Ishikawa (cell line): Measurements from ENCODE around the gene PRDM16.

Experiments used
- CEBPB ChIP-seq: IDR thresholded peaks from 2 replicates; pipeline ENCODE4 v1.6.1; 2012
- CREB1 ChIP-seq: IDR thresholded peaks from 2 replicates; pipeline ENCODE4 v1.6.1; 2012; ENCODE audit warnings: low read depth
- EGR1 ChIP-seq: IDR thresholded peaks from 2 replicates; pipeline ENCODE4 v1.6.1; 2012
- EP300 ChIP-seq: IDR thresholded peaks from 2 replicates; pipeline ENCODE4 v1.6.1; 2012; ENCODE audit warnings: borderline replicate concordance
- FOXM1 ChIP-seq: IDR thresholded peaks from 2 replicates; pipeline ENCODE4 v1.6.1; 2012; ENCODE audit warnings: low read depth, borderline replicate concordance
- NFIC ChIP-seq: IDR thresholded peaks from 2 replicates; pipeline ENCODE4 v1.6.1; 2012
- RAD21 ChIP-seq: IDR thresholded peaks from 2 replicates; pipeline ENCODE4 v1.6.1; 2012; ENCODE audit warnings: low read depth
- TAF1 ChIP-seq: IDR thresholded peaks from 2 replicates; pipeline ENCODE4 v1.6.1; 2012; ENCODE audit warnings: low read depth, mild to moderate bottlenecking
- TCF12 ChIP-seq: IDR thresholded peaks from 2 replicates; pipeline ENCODE4 v1.6.1; 2012; ENCODE audit warnings: low read depth
- TEAD4 ChIP-seq: IDR thresholded peaks from 2 replicates; pipeline ENCODE4 v1.6.1; 2012
- YY1 ChIP-seq: IDR thresholded peaks from 2 replicates; pipeline ENCODE4 v1.6.1; 2012; ENCODE audit warnings: low read depth
- ZBTB7A ChIP-seq: IDR thresholded peaks from 2 replicates; pipeline ENCODE4 v1.6.1; 2012; ENCODE audit warnings: low read depth
- TF ChIP-seq, protein P1 (sequence below): IDR thresholded peaks from 2 replicates; pipeline ENCODE4 v1.6.1; 2012
- TF ChIP-seq, protein P2 (sequence below): IDR thresholded peaks from 2 replicates; pipeline ENCODE4 v1.6.1; 2012; ENCODE audit warnings: low read depth, mild to moderate bottlenecking
- TF ChIP-seq, protein P3 (sequence below): IDR thresholded peaks from 2 replicates; pipeline ENCODE4 v1.6.1; 2012

The PRDM16 gene

DNA sequence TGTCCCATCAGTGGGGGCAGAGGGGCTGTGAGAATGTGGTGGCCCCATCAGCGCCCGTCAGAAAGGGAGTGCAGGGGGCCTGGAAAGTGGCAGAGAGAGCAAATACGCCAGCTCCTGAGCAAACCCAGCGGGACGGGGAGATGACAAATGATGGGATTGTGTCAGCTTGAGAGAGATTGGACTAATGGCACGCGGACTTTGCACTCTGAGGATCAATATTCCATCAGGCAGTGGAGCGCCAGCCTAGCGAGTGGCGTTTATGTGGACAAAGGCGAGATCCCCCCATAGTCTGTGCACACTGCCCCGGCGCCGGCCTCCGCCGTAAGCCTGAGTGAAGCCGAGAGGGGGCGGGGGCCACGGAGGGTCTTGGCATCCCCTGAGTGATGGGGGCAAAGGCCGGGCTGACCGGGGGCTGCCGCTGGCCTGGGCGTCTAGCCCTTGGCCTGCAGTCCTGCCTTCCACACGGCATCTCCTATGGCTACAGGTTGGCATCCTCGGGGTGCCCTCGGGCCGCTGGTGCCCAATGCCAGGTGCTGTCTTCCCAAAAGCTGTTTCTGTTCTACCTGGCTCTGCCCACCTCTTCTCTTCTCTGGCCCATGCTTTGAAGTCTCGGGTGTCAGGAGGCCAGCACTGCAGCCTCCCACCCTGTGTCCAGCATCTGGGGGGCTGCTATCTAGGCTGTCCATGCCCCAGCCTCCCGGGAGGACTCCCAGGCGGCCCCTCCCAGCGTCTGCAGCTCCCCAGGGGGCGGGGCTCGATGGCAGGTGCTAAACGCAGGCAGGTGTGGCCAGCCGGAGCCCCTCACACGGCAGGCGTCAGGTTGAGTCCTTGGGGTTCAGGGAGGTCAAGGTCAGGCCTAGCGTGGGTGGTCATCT, 46.5 kb downstream of the PRDM16 start:
- TF ChIP-seq CEBPB (no peak), FOXM1 (no peak), TAF1 (no peak), EP300 (no peak), EGR1 (no peak)

DNA sequence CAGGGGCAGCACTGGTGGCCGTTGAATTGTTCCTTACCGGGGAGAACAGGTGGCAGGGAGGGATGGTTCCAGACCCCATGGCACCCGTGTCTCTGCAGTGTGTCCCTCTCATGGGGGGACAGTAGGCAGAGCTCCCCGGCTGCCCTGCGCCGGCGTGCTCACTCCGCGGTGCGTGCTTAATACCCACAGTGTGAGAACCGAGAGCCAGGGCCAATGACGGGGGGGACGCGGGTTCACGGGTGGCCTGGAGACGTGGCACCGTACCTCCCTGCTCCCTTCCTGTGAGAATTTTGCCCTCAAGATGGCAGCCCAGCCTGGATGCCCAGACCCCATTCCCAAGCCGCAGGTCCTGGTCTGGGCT, 47.1 kb downstream of the PRDM16 start:
- TF ChIP-seq EGR1 = no peak
- no peak for TF ChIP-seq ZBTB7A
- no peak for TF ChIP-seq TEAD4
- no peak for TF ChIP-seq YY1
- TF ChIP-seq EP300 = no peak
- TF ChIP-seq, protein P1, sequence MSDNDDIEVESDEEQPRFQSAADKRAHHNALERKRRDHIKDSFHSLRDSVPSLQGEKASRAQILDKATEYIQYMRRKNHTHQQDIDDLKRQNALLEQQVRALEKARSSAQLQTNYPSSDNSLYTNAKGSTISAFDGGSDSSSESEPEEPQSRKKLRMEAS = no peak
- TF ChIP-seq TAF1 = no peak
- TF ChIP-seq, protein P2, sequence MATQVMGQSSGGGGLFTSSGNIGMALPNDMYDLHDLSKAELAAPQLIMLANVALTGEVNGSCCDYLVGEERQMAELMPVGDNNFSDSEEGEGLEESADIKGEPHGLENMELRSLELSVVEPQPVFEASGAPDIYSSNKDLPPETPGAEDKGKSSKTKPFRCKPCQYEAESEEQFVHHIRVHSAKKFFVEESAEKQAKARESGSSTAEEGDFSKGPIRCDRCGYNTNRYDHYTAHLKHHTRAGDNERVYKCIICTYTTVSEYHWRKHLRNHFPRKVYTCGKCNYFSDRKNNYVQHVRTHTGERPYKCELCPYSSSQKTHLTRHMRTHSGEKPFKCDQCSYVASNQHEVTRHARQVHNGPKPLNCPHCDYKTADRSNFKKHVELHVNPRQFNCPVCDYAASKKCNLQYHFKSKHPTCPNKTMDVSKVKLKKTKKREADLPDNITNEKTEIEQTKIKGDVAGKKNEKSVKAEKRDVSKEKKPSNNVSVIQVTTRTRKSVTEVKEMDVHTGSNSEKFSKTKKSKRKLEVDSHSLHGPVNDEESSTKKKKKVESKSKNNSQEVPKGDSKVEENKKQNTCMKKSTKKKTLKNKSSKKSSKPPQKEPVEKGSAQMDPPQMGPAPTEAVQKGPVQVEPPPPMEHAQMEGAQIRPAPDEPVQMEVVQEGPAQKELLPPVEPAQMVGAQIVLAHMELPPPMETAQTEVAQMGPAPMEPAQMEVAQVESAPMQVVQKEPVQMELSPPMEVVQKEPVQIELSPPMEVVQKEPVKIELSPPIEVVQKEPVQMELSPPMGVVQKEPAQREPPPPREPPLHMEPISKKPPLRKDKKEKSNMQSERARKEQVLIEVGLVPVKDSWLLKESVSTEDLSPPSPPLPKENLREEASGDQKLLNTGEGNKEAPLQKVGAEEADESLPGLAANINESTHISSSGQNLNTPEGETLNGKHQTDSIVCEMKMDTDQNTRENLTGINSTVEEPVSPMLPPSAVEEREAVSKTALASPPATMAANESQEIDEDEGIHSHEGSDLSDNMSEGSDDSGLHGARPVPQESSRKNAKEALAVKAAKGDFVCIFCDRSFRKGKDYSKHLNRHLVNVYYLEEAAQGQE = no peak
- no peak for TF ChIP-seq NFIC
- no peak for TF ChIP-seq FOXM1
- TF ChIP-seq CREB1 = no peak
- no peak for TF ChIP-seq CEBPB
- no peak for TF ChIP-seq RAD21
- TF ChIP-seq, protein P3, sequence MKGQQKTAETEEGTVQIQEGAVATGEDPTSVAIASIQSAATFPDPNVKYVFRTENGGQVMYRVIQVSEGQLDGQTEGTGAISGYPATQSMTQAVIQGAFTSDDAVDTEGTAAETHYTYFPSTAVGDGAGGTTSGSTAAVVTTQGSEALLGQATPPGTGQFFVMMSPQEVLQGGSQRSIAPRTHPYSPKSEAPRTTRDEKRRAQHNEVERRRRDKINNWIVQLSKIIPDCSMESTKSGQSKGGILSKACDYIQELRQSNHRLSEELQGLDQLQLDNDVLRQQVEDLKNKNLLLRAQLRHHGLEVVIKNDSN = no peak
- TF ChIP-seq TCF12 = no peak

DNA sequence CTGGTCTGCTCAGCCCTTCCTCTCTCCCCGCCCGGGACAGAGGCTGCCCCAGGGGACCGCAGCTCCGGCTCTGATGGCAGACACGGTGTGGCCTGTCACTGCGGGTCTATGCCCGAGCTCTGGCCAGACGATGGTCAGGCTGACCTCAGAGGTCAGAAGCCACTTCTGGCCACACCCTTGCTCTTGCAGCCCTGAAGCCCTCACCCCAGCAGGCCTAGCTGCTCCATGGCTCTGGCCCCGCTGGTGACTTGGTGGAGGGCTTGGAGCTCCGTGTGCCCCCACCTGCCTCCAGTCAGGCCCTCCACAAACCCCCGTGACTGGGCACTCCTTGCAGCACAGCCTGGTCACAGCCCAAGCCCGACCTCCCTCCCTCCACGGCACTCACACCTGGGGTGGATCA, 47.6 kb downstream of the PRDM16 start:
- TF ChIP-seq CREB1 = no peak
- TF ChIP-seq TCF12 = no peak
- no peak for TF ChIP-seq ZBTB7A
- TF ChIP-seq RAD21 = no peak
- no peak for TF ChIP-seq EP300
- no peak for TF ChIP-seq TEAD4
- no peak for TF ChIP-seq TAF1
- TF ChIP-seq, protein P2 = no peak
- no peak for TF ChIP-seq CEBPB
- TF ChIP-seq EGR1 = no peak
- TF ChIP-seq NFIC = no peak
- no peak for TF ChIP-seq YY1
- TF ChIP-seq, protein P3 = no peak
- TF ChIP-seq, protein P1 = no peak
- no peak for TF ChIP-seq FOXM1

DNA sequence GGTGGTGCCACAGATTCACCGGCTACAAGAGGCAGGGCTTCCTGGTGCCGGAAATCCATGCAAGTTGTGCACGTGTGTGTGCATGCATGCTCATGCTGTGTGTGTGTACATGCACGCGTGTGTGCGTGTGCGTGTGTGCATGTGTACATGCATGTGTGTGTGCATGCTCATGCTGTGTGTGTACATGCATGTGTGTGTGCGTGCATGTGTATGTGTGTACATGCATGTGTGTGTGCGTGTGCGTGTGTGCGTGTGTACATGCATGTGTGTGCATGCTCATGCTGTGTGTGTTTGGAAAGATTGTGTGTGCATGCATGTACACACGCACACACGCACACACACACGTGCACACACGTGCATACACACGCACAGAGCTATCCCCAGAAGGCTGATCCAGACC, 48.9 kb downstream of the PRDM16 start:
- TF ChIP-seq CEBPB (no peak), CREB1 (no peak), YY1 (no peak), EGR1 (no peak), TEAD4 (no peak), NFIC (no peak), RAD21 (no peak), TAF1 (no peak), TCF12 (no peak), EP300 (no peak), FOXM1 (no peak), ZBTB7A (no peak)
- TF ChIP-seq, protein P1 = no peak
- TF ChIP-seq, protein P3 = no peak
- TF ChIP-seq, protein P2 = no peak
